K562 (cell line): Measurements from ENCODE around the gene PET117. TPM values are rescaled to one million over a fixed set of nuclear protein-coding genes. Genes with fewer than 3 reads are reported as not detected.

ENCODE experiments used
- ATAC-seq: fragments of 200-7000 bp; cut with Tn5 transposase; 3 replicates; pipeline ENCODE4 v1.9.1; 2020; ENCODE audit warnings: moderate library complexity
- BruUV-seq: library from RNA; stranded (reverse); fragments of 400-500 nt; replicated peaks from 2 replicates; lab custom pipeline; 2021; lab: Mats Ljungman, UMichigan
- CTCF ChIA-PET: fragments of 300-600 bp; formaldehyde crosslinking; extraction: SDS; loops from one replicate; lab custom pipeline; 2021; ENCODE audit warnings: low intra/inter-chr PET ratio; lab: Yijun Ruan, JAX
- POLR2A ChIA-PET: fragments of 300-600, 350-650 bp; sonication (Branson Sonifier 250); formaldehyde crosslinking; extraction: SDS; loops from one replicate; lab custom pipeline; 2021; ENCODE audit warnings: antibody characterized with exemption, inconsistent platforms; lab: Yijun Ruan, JAX
- DNase-seq, 4 experiments: peaks; one replicate each; pipeline versions ENCODE4 v3.0.0 to v3.0.0-alpha.2; 2011 to 2018; ENCODE audit warnings: low spot score in 3 of 4, mixed read lengths in 3 of 4; ENCODE audit errors: extremely low read depth in 1 of 4
- FAIRE-seq: peaks from 2 replicates; lab custom pipeline; 2011; peaks lifted over from hg19 to GRCh38; lab: Jason Lieb, UNC
- H2AFZ ChIP-seq: 2 replicates; pipeline ENCODE4 v1.6.0; 2011; ENCODE audit warnings: low read depth, low read length, control low read depth, inconsistent platforms
- H3K27ac ChIP-seq: fragments of 200-600 bp; 3 replicates; pipeline ENCODE4 v1.8.0; 2011; ENCODE audit warnings: low read depth, mild to moderate bottlenecking, control low read depth, inconsistent platforms, low read length, moderate library complexity, mixed read lengths; ENCODE audit errors: extremely low read depth
- H3K27me3 ChIP-seq, 2 experiments: fragments of 300-600 bp in 1 of 2; 2 replicates in 1 of 2; 3 replicates in 1 of 2; pipeline versions ENCODE4 v1.6.0 to v1.8.0; 2011; ENCODE audit warnings: inconsistent platforms in 2 of 2, low read length in 2 of 2, mild to moderate bottlenecking in 1 of 2, mixed read lengths in 1 of 2, moderate library complexity in 1 of 2; ENCODE audit not compliant: control insufficient read depth in 2 of 2, insufficient read depth in 2 of 2
- H3K36me3 ChIP-seq: fragments of 300-600 bp; 3 replicates; pipeline ENCODE4 v1.8.0; 2011; ENCODE audit warnings: mild to moderate bottlenecking, low read length, inconsistent platforms; ENCODE audit not compliant: control insufficient read depth, insufficient read depth
- H3K4me1 ChIP-seq, 2 experiments: fragments of 200-600 bp in 1 of 2; replicated peaks in 1 of 2; 2 replicates in 1 of 2; 3 replicates in 1 of 2; pipeline versions ENCODE4 v1.5.1 to v1.8.0; 2011; ENCODE audit warnings: inconsistent platforms in 2 of 2, low read length in 2 of 2, mild to moderate bottlenecking in 1 of 2, mixed read lengths in 1 of 2, moderate library complexity in 1 of 2; ENCODE audit not compliant: control insufficient read depth in 2 of 2, insufficient read depth in 2 of 2
- H3K4me2 ChIP-seq: 2 replicates; pipeline ENCODE4 v1.6.1; 2011; ENCODE audit warnings: low read length, control low read depth, inconsistent platforms, mixed read lengths; ENCODE audit not compliant: insufficient read depth
- H3K4me3 ChIP-seq: fragments of 200-600 bp; sonication (generic), shearing (Covaris generic); 2 replicates; pipeline ENCODE4 v1.5.1; 2016; ENCODE audit warnings: control low read depth, inconsistent platforms
- H3K79me2 ChIP-seq: fragments of 200-600 bp; 3 replicates; pipeline ENCODE4 v1.8.0; 2011; ENCODE audit warnings: low read length, inconsistent platforms; ENCODE audit not compliant: control insufficient read depth, insufficient read depth
- H3K9ac ChIP-seq, 2 experiments: 2 replicates each; pipeline versions ENCODE4 v1.6.0 to v1.6.1; 2011; ENCODE audit warnings: low read depth in 2 of 2, low read length in 2 of 2, control low read depth in 1 of 2, inconsistent platforms in 1 of 2, mild to moderate bottlenecking in 1 of 2, mixed read lengths in 1 of 2; ENCODE audit not compliant: insufficient read depth in 1 of 2
- H3K9me1 ChIP-seq: one replicate; pipeline ENCODE4 v1.6.0; 2011; ENCODE audit warnings: inconsistent platforms, mild to moderate bottlenecking, low read length, moderate library complexity; ENCODE audit not compliant: control insufficient read depth, insufficient read depth
- H3K9me3 ChIP-seq: replicated peaks from 2 replicates; pipeline ENCODE4 v1.5.1; 2011; ENCODE audit warnings: low read depth, low read length, inconsistent platforms; ENCODE audit not compliant: control insufficient read depth, insufficient read depth
- H4K20me1 ChIP-seq: replicated peaks from 2 replicates; pipeline ENCODE4 v1.6.1; 2011; ENCODE audit warnings: low read length, inconsistent platforms, mixed read lengths; ENCODE audit not compliant: control insufficient read depth, insufficient read depth
- ARNT ChIP-seq, 2 experiments: fragments of 450-650 bp; IDR thresholded peaks; 2 replicates each; pipeline ENCODE4 v1.6.1; 2016; ENCODE audit warnings: mild to moderate bottlenecking in 1 of 2
- ETV5 ChIP-seq: sonication (generic); formaldehyde crosslinking; IDR thresholded peaks from 2 replicates; pipeline ENCODE4 v1.4.0; 2020; ENCODE audit warnings: low read depth, mild to moderate bottlenecking, missing genetic modification reagents
- FOXJ2 ChIP-seq: fragments of 200-800 bp; sonication (Bioruptor generic); IDR thresholded peaks from 2 replicates; pipeline ENCODE4 v1.6.1; 2016; ENCODE audit warnings: missing genetic modification characterization, missing compliant biosample characterization
- GABPB1 ChIP-seq: sonication (generic); formaldehyde crosslinking; IDR thresholded peaks from 2 replicates; pipeline ENCODE4 v1.8.0; 2022; ENCODE audit warnings: mild to moderate bottlenecking, missing genetic modification reagents
- GATAD2A ChIP-seq: fragments of 450-650 bp; IDR thresholded peaks from 2 replicates; pipeline ENCODE4 v1.6.1; 2017
- GTF2A2 ChIP-seq: IDR thresholded peaks from 2 replicates; pipeline ENCODE4 v1.6.1; 2016; ENCODE audit warnings: mild to moderate bottlenecking, missing genetic modification characterization, missing compliant biosample characterization
- HNRNPLL ChIP-seq: fragments of 200-400 bp; formaldehyde crosslinking; IDR thresholded peaks from 2 replicates; pipeline ENCODE4 v1.6.1; 2017; ENCODE audit warnings: low read length, low read depth, mild to moderate bottlenecking; ENCODE audit not compliant: poor library complexity, severe bottlenecking
- LEF1 ChIP-seq: fragments of 450-650 bp; IDR thresholded peaks from 2 replicates; pipeline ENCODE4 v1.6.1; 2016; ENCODE audit warnings: mild to moderate bottlenecking
- MAX ChIP-seq: sonication (generic); formaldehyde crosslinking; IDR thresholded peaks from 2 replicates; pipeline ENCODE4 v1.9.0; 2022; ENCODE audit warnings: mild to moderate bottlenecking, missing genetic modification reagents
- MBD1 ChIP-seq: fragments of 250-450 bp; sonication (Bioruptor Pico); IDR thresholded peaks from 2 replicates; pipeline ENCODE4 v1.8.0; 2022; ENCODE audit warnings: inconsistent platforms
- MCM3 ChIP-seq: fragments of 450-650 bp; IDR thresholded peaks from 2 replicates; pipeline ENCODE4 v1.6.1; 2016
- PHTF2 ChIP-seq: fragments of 250-450 bp; sonication (Bioruptor Pico); IDR thresholded peaks from 2 replicates; pipeline ENCODE4 v1.5.0; 2021; ENCODE audit warnings: mild to moderate bottlenecking
- PML ChIP-seq: IDR thresholded peaks from 2 replicates; pipeline ENCODE4 v1.6.1; 2012; ENCODE audit warnings: low read length, inconsistent platforms
- POLR2AphosphoS2 ChIP-seq: IDR thresholded peaks from 2 replicates; pipeline ENCODE4 v1.6.1; 2012; ENCODE audit warnings: low read length, improper control_type of control experiment
- PYGO2 ChIP-seq: fragments of 450-650 bp; IDR thresholded peaks from 2 replicates; pipeline ENCODE4 v1.6.1; 2016; ENCODE audit warnings: mild to moderate bottlenecking, missing genetic modification characterization, moderate library complexity, missing compliant biosample characterization
- SP2 ChIP-seq: IDR thresholded peaks from 2 replicates; pipeline ENCODE4 v1.6.1; 2011; ENCODE audit warnings: mild to moderate bottlenecking, low read depth, low read length, moderate library complexity; ENCODE audit not compliant: poor library complexity, severe bottlenecking; ENCODE audit errors: extremely low read depth
- TBL1XR1 ChIP-seq, 2 experiments: IDR thresholded peaks; 2 replicates each; pipeline ENCODE4 v1.6.1; 2012; ENCODE audit warnings: improper control_type of control experiment in 2 of 2, low read length in 2 of 2, mild to moderate bottlenecking in 1 of 2
- TBP ChIP-seq: optimal IDR thresholded peaks from 2 replicates; pipeline ENCODE3; 2011; ENCODE audit warnings: low read depth, low read length, improper control_type of control experiment
- ZNF24 ChIP-seq: fragments of 450-650 bp; IDR thresholded peaks from 2 replicates; pipeline ENCODE4 v1.6.1; 2016
- ZNF77 ChIP-seq: fragments of 250-450 bp; sonication (Bioruptor Pico); IDR thresholded peaks from 2 replicates; pipeline ENCODE4 v1.5.0; 2020
- WGBS: fragments of 100-300 bp; shearing (Covaris generic); methylation state at CpG from one replicate; pipeline ENCODE4 v1.1.6; 2016; ENCODE audit warnings: low coverage, mixed read lengths; ENCODE audit not compliant: insufficient coverage; ENCODE audit errors: missing lambda C conversion rate; 5-methylcytosine and 5-hydroxymethylcytosine counted together
- in situ Hi-C: fragments of 300-500 bp; cut with MboI; formaldehyde crosslinking; loops from 4 replicates; pipeline ENCODE4 v1.15.0; 2018; ENCODE audit warnings: inconsistent platforms, mixed read lengths
- intact Hi-C: fragments of 100-400 bp; cut with micrococcal nuclease; formaldehyde crosslinking; loops from 2 replicates; pipeline ENCODE4 v1.14.2; 2022
- polyA plus RNA-seq, 8 experiments: library from polyadenylated mRNA; depleted of rRNA in 4 of 8; stranded (reverse) in 5 of 8; unstranded in 3 of 8; fragments of >200 nt; fragmentation: Nextera tagmentation in 2 of 8; fragmentation: Illumina TruSeq in 1 of 8; extraction: Ambion mirVana in 2 of 8; extraction: Trizol in 1 of 8; gene quantifications; 2 replicates each; pipeline versions ENCODE4 v1.2.1 to v1.2.3, GENCODE V29; 2011 to 2014; ENCODE audit warnings: inconsistent platforms in 1 of 8, missing spikeins in 1 of 8
- total RNA-seq, 7 experiments: library from RNA; depleted of rRNA in 6 of 7; stranded (reverse); fragments of >200 nt in 6 of 7; fragmentation: Illumina TruSeq in 2 of 7; extraction: Trizol in 2 of 7; gene quantifications; 2 replicates each; pipeline versions ENCODE4 v1.2.1 to v1.2.3, GENCODE V29; 2011 to 2021; ENCODE audit warnings: low replicate concordance in 1 of 7
- TF ChIP-seq, protein P1 (sequence below): fragments of 250-450 bp; sonication (Bioruptor Pico); IDR thresholded peaks from 2 replicates; pipeline ENCODE4 v1.5.0; 2021

The PET117 gene
- total and polyA plus RNA-seq, 9 of the 15 experiments (the other 6 are each of a cell fraction or from before 2014, with no cell fraction given): 7.1 to 18.2 (median 12.4) TPM

- in situ Hi-C loops: no loop called here
- no peaks in the 10 kb centered on the region for H3K27me3 ChIP-seq
These were observed 29.3 kb downstream of the PET117 start for GRCh38 chr20:18166950-18167349.

DNA sequence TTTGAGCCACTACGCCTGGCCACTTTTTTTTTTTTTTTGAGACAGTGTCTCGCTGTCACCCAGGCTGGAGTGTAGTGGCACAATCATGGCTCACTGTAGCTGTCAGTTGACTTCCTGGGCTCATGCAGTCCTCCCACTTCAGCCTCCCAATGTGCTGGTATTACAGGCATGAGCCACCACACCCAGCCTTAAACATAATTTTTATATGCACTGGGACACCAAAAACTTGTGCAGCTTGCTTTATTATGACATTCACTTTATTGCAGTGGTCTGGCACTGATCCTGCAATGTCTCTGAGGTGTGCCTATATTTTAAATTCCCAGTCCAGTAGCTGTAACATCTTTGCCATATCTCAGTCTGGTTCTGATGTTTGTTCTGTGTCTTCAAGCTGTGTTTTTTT is 34.7 kb downstream of the PET117 start:
- CTCF ChIA-PET: no interaction called here
- no TSS peak for BruUV-seq
- Histone ChIP-seq H3K4me3 (no peak overlapping the region), H3K9me1 (no peaks in the 10 kb centered on the region), H3K9me3 (no peaks in the 10 kb centered on the region), H3K4me2 (no peak overlapping the region), H4K20me1 (no peaks in the 10 kb centered on the region), H3K27ac (no peak overlapping the region), H2AFZ (no peak overlapping the region), H3K79me2 (no peaks in the 10 kb centered on the region), H3K36me3 (no peaks in the 10 kb centered on the region), H3K27me3 (no peaks in the 10 kb centered on the region), H3K4me1 (peaks cover 0 to 2% of the 10 kb centered on the region in 2 experiments; a peak in 2 of 5 replicates), H3K9ac (no peak overlapping the region)
- in situ Hi-C loops: no loop called here
- POLR2A ChIA-PET: interaction anchor here (0.7 kb wide), 1 partner anchor 37 kb away, joined by 3 read pairs; no protein-coding TSS in a partner anchor
- FAIRE-seq (no peak), DNase-seq (no peak), ATAC-seq (no peak)
- WGBS: no CpG with 5 or more reads among the region's 2 CpGs
- intact Hi-C loops: no loop called here
- TF ChIP-seq ZNF24: no peak
- no peak for TF ChIP-seq PHTF2
- TF ChIP-seq FOXJ2: no peak
- TF ChIP-seq MBD1 (CRISPR knock-in tag): no peak
- no peak for TF ChIP-seq SP2
- no peak for TF ChIP-seq TBP
- TF ChIP-seq GTF2A2 (tag): no peak
- TF ChIP-seq MAX: no peak
- TF ChIP-seq PML: no peak
- TF ChIP-seq GABPB1: no peak
- no peak for TF ChIP-seq HNRNPLL
- no peak for TF ChIP-seq ZNF77 (CRISPR knock-in tag)
- TF ChIP-seq, protein P1, sequence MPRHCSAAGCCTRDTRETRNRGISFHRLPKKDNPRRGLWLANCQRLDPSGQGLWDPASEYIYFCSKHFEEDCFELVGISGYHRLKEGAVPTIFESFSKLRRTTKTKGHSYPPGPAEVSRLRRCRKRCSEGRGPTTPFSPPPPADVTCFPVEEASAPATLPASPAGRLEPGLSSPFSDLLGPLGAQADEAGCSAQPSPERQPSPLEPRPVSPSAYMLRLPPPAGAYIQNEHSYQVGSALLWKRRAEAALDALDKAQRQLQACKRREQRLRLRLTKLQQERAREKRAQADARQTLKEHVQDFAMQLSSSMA (CRISPR knock-in tag): no peak
- TF ChIP-seq MCM3: no peak

More at GRCh38 chr20:18166950-18167349, 29.3 kb downstream of the PET117 start:
- ATAC-seq (no peak), FAIRE-seq (no peak), DNase-seq (no peak)
- no peaks in the 10 kb centered on the region for H4K20me1 ChIP-seq
- H3K27ac ChIP-seq: no peak overlapping the region
- no peak for TF ChIP-seq ARNT (IDR thresholded peaks at IDR 0.05)
- no peak for TF ChIP-seq ETV5 (CRISPR knock-in tag)
- no peak for TF ChIP-seq LEF1
- TF ChIP-seq TBL1XR1 (IDR thresholded peaks at IDR 0.05; ENCODE audit: low read length in 2 of 2): no peak
- TF ChIP-seq POLR2AphosphoS2: no peak
- TF ChIP-seq GATAD2A: no peak
- no peak for TF ChIP-seq PYGO2 (tag)
- ChIA-PET POLR2A (interaction anchor here (0.6 to 1.5 kb wide), 2 partner anchors 13 to 1889 kb away, joined by 3 to 5 read pairs; no protein-coding TSS in a partner anchor), CTCF (no interaction called here)
- H3K36me3 ChIP-seq: no peaks in the 10 kb centered on the region
- no peaks in the 10 kb centered on the region for H3K9me3 ChIP-seq
- H3K4me3 ChIP-seq: no peak overlapping the region
- H3K4me2 ChIP-seq: no peak overlapping the region
- no peak overlapping the region for H3K9ac ChIP-seq
- H3K4me1 ChIP-seq: no peaks in the 10 kb centered on the region
- WGBS: 75% methylated on average over 1 of the region's 1 CpG
- BruUV-seq: no TSS peak
- intact Hi-C loops: no loop called here
- H3K9me1 ChIP-seq: no peaks in the 10 kb centered on the region
- no peak overlapping the region for H2AFZ ChIP-seq
- no peaks in the 10 kb centered on the region for H3K79me2 ChIP-seq
